T-helper 2 cell treated with Interferon-gamma antibody and Interleukin-4, amounts not matched to agents 100 ng/mL and 5 ng/mL, for 36 hours (primary cell): ENCODE data around the gene DHTKD1. TPM values are rescaled to one million over a fixed set of nuclear protein-coding genes. Genes with fewer than 3 reads are reported as not detected.

Experiments used
- intact Hi-C: fragments of 100-400 bp; cut with micrococcal nuclease; formaldehyde crosslinking; loops from one replicate; pipeline ENCODE4 v1.15.1; 2023
- total RNA-seq: library from RNA; stranded (reverse); gene quantifications from 2 replicates; pipeline ENCODE4 v1.2.3, GENCODE V29; 2022

Gene DHTKD1, protein sequence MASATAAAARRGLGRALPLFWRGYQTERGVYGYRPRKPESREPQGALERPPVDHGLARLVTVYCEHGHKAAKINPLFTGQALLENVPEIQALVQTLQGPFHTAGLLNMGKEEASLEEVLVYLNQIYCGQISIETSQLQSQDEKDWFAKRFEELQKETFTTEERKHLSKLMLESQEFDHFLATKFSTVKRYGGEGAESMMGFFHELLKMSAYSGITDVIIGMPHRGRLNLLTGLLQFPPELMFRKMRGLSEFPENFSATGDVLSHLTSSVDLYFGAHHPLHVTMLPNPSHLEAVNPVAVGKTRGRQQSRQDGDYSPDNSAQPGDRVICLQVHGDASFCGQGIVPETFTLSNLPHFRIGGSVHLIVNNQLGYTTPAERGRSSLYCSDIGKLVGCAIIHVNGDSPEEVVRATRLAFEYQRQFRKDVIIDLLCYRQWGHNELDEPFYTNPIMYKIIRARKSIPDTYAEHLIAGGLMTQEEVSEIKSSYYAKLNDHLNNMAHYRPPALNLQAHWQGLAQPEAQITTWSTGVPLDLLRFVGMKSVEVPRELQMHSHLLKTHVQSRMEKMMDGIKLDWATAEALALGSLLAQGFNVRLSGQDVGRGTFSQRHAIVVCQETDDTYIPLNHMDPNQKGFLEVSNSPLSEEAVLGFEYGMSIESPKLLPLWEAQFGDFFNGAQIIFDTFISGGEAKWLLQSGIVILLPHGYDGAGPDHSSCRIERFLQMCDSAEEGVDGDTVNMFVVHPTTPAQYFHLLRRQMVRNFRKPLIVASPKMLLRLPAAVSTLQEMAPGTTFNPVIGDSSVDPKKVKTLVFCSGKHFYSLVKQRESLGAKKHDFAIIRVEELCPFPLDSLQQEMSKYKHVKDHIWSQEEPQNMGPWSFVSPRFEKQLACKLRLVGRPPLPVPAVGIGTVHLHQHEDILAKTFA
- total RNA-seq: 19.7 and 20.8 TPM in 2 replicates

DNA sequence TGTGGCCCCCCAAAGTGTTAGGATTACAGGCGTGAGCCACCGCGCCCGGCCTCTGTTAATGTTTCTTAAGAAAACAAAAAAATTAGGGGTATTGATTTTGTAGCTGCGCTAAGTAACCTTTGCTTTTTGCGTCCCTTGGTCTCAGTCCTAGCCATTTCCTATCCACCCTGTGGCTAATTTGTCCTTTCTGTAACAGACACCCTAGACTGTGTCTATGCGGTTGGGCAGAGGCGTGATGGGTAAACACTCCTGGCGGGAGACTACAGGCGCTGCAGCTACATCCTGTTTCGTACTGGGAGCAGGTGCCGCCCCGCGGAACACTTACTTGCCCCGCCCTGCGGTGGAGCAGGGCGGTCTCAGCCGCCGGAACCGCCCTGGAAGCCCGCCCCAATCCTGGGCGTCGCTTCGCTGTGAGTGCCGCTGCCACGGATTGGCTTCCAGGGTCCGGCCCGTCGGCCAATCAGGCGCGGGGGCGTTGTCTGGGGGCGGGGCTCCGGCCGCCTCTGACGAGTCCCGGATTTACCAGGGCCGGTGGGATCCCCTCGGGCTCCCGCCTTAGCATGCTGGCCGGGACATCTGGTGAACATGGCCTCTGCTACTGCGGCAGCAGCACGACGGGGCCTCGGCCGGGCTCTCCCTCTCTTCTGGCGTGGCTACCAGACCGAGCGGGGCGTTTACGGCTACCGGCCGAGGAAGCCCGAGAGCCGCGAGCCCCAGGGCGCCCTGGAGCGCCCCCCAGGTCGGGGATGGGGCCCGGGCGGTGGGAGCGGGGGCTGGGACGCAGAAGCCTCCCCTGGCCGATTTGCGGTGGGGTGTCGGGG lies at the start of gene DHTKD1:
Gene DHTKD1 (plus strand): TSS at position 506 of the 821 bp plus-strand sequence. CDS start 80 bp downstream, at position 586.
- intact Hi-C loops: loop anchor here (1.0 to 2.0 kb wide), 4 partner anchors 25 to 1234 kb away; partner anchors contain the start of genes NUDT5 and SEC61A2

DNA sequence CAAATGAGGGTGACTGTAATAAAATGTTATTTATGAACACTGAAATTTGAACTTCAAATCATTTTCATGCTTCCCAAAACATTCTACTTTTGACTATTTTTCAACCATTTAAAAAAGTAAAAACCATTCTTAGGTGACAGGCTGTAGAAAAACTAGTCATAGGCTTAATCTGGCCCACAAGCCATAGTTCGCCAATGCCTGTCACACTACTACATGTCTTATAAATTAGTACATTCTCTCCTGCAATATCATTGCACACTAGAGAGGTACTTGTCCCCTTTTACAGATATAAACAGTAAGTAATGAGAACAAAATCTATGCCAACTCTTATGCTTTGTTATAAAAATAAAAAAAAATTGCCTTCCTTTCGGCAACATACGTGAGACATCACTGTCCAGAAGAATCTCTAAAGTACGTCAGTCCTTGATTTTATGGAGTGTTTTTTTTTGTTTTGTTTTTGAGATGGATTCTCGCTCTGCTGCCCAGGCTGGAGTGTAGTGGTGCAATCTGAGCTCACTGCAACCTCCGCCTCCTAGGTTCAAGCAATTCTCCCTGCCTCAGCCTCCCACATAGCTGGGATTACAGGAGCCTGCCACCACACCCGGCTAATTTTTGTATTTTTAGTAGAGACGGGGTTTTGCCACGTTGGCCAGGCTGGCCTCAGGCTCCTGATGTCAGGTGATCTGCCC lies 49.3 kb upstream of the DHTKD1 start:
- intact Hi-C loops: no loop called here

DNA sequence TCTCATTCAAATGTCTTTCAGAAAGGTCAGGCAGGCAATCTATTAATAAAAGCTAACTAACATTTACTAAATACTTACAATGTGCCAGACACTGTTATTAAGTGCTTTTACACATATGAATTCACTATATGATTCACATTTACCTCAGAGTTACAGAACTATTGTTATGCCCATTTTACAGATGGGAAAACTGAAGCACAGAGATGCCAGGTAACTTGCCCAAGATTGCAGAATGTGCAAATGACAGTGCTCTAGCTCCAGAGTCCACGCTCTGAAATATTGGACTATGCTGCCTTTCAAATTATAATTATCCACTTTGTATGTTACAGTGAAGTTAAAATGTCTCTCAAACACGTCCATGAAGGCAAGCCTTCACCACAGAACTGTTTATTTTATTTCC lies 48.2 kb upstream of the DHTKD1 start:
- intact Hi-C loops: no loop called here

DNA sequence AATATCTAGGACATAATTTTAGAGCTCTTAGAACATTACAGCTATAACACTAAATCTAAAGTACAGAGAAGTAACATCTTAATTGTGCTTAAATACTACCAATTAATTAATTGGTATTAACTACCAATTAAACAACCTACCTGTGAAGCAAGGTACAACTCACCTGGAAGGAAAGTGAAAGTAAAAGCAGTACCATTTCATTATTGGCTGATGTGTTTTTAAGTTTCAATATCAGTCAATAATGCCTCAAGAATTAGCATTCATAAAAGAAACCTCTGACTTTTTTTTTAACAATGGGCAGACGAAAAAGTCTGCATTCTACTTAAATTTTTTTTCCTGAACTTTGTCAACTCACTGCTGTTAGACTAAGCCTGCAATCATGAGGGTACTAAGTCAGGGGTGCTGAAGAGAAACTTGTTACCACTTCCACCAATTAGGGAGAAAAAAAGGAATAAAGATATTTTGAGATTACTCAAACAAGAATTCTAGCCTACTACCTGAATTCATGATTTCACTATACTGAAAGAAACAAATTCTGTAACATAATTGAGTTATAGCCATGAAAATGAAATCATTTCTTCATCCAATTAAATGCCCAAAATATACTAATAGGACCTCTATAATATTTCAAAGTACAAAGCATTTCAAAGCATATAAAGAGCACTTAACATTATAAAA lies 46.0 kb upstream of the DHTKD1 start:
- intact Hi-C loops: loop anchor here (2.0 kb wide), 1 partner anchor 20 kb away; the partner anchor contains the start of gene UPF2

DNA sequence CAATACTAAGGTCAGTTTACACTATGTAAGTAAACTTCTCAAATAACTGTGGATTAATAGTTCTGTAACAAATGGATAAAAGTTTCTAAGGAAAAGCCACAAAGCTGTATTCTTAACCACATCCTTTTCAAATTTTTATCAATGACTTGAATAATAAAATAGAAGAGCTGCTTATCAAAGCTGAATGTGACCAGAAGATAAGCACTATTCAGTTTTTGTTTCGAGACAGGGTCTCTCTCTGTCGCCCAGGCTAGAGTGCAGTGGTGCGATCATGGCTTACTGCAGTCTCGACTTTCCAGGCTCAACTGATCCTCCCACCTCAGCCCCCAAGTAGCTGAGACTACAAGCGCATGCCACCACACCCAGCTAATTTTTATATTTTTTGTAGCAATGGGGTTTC lies 43.2 kb upstream of the DHTKD1 start:
- intact Hi-C loops: no loop called here

DNA sequence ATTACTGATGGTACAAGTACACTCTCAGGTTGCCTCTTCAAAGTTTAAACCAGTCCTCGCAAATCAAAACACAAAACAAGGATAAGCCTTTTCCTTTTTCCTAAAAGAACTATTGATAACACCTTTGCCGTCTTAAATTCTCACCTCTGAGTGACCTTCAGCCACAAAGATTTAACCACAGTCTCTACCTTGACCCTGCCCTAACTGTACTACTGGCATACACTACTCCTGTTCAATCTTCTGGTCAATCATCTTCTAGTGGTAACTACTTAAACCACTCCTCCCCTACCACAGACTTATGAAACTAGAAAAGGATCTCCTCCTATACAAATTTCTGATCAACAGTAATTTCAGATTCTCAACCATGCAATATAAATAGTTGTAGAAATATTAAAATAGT lies 41.2 kb upstream of the DHTKD1 start:
- intact Hi-C loops: no loop called here

DNA sequence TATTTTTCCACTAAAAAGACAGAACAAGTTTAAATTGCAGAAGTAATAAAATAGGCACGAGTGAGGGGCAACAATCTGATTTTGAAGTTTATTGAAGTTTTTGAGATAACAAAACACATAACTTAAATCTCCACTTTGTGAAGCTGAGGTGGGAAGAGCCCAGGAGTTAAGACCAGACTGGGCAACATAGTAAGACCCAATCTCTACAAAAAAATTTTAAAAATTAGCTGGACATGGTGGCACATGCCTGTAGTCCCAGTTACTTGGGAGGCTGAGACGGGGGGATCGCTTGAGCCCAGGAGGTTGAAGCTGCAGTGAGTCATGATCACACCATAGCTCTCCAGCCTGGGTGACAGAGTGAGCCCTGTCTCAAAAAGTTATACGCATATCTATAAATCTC lies 37.4 kb upstream of the DHTKD1 start:
- intact Hi-C loops: no loop called here

DNA sequence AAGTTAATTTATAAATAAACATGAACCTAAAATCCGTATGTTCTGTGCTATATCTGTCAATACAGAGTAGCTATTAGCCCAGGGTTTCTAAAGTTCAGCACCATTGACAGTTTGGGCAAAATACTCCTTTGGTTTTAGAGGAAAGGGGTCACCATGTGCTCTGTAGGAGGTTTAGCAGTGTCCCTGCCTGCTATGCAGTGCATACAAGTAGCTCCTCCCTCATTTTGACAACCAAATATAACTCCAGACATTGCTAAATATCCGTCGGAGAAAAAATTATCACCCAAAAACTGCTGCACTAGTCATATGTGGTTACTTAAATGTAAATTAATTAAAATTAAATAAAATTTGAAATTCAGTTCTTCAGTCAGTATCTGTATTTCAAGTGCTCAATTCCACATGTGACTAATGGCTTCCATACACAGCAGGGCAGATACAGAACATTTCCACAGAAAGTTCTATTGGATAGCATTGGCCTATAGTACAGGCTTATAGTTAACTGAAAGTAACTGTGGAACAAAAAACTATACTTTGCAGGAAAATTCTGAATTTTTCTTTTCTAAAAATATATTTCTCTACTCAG lies 32.6 kb upstream of the DHTKD1 start:
- intact Hi-C loops: no loop called here

DNA sequence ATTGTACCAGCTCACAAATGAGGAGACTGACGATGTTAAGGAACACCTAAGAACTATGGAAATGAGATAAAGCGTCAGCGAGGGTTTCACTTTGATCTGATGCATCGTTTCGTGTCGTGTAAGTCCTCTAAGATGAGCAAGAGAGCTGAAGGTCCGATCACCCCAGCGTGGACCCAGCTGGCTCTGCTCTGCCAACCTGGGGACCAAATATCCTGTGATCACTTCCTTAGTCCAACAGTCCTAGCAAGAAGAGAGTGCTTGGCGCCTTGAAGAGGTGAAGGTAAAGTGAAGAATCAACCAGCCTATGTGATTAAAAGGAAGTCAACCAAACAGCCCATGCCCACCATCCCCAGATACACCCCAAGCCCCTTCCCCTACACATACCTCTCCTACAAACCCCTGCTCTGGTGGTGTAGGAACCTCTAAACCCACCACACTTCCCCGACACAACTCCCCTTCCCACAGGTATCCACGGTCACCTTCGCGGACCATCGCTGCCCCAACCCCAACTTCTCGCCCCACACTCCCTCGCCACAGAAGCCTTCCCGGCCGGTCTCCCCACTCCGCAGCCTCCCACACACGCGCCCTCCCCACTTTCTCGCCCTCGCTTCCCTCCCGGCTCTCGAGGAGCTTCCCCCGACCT lies 26.9 kb upstream of the DHTKD1 start:
- intact Hi-C loops: loop anchor here (2.0 to 10.0 kb wide), 3 partner anchors 19 to 877 kb away; no protein-coding TSS in a partner anchor

DNA sequence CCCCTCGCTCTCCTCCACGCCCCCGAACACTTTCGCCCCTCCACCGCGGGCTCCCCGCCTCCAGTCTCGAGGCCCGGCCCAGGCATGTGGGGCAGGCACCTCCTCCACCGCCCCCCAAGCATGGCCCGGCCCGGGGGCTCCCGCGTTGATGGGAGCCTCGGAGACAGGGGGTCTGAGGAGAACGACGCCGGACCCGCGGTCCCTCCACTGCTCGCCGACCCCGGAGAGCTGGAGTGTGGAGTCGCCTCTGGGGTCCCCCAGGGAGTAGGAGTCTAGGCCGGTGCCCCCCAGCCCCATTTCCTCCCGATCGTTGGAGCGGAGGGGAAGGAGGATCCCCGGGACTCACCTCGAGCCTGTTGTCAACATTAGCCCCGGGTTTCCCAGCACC lies 26.4 kb upstream of the DHTKD1 start:
- intact Hi-C loops: loop anchor here (2.0 to 10.0 kb wide), 3 partner anchors 20 to 878 kb away; no protein-coding TSS in a partner anchor

DNA sequence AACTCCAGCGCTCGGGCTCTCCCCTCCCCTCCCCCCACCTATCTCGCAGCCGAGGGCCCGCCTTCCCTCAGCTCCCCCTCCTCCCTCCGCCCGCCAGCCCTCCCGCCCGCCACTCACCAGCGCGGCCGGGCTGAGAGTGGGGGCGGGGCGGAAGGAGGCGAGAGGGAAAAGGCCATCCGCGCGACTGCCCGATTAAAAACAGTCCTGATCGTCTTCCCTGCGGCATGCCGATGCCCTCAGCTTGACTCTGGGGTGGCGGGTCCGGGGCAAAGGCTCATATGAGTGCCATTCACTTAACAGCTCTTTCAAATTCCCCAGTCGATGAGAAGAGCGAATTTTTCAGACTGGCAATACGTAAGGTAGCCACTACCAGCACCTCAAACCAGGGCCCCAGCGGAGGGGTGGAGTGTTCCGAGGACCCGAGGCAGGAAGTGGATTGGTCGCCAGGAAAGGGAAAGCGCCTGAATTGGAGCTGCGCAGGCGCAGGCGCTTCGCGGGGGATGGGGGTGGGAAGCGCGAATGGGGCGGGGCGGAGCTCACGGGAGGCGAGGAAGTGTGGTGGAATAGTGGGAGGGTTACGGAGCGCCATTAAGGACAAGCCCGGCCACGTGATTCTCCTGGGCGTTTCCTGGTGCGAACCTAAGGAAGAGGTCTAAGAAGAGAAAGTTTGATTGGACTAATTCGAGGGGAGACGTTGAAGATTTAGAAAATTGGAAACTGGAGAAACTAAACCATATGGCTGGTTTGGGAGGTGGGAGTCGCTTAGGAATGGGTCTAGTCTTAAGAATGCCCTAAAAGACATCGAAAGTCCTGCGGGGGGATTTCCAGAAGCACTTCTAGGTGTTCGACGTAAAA lies 25.7 kb upstream of the DHTKD1 start, which contains the start of gene UPF2:
Gene UPF2 (minus strand): TSS at position 13 of the 855 bp plus-strand sequence. CDS start 7,386 bp downstream, outside the sequence.
- intact Hi-C loops: loop anchor here (1.0 to 10.0 kb wide), 5 partner anchors 20 to 878 kb away; partner anchors contain the start of genes DHTKD1 and NUDT5

DNA sequence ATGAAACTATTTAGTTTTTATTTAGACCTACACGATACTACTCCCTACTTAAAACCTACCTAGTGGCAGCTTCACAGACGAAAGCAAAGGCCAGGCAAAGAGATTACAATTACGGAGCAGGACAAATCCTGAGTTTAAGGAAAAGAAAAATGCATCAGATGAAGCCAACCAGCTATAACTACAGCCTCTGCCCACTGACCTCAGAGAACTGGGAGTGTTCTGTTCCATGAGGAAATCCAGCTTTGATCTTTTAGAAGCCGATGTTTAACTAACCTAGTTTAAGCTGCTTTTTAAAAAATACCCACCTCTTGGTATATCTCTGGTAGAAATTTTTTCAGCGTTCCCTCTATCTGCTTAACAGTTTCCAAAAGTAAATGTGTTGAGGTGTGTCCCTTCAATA lies 23.2 kb upstream of the DHTKD1 start:
- intact Hi-C loops: loop anchor here (10.0 kb wide), 1 partner anchor 881 kb away; no protein-coding TSS in a partner anchor

DNA sequence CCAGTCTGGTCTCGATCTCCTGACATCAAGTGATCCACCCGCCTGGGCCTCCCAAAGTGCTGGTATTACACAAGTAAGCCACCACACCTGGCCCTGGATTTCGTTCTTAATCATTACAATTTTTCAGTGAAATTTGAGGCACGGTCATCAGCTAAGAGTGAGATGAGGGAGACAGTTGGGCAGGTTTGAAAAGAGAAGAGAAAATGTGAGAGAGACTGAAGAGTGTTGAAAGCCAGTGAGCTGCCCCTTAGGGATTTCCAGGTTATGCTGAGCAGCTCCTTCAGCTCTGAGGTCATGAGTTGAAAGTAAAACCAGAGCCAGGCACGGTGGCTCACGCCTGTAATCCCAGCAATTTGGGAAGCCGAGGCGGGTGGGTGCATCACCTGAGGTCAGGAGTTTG lies 20.2 kb upstream of the DHTKD1 start:
- intact Hi-C loops: loop anchor here (10.0 kb wide), 1 partner anchor 884 kb away; no protein-coding TSS in a partner anchor

DNA sequence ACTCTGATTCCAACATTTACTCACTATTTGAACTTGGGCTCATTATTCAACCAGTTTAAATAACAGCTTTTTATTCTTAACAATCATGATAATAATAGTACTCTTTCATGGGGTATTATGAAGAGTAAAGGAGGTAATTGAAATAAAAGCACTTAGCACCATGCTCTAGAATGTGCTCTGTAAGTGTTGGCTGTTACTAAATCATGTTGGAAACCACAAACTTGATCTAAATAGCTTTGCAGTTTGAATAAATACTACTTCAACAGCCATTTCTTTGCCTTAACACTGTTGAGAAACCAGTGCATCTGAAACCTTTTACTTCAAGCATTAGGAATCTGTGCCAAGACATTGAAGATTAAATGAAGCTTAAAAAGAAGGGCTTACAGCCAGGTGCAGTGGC lies 18.2 kb upstream of the DHTKD1 start:
- intact Hi-C loops: no loop called here

DNA sequence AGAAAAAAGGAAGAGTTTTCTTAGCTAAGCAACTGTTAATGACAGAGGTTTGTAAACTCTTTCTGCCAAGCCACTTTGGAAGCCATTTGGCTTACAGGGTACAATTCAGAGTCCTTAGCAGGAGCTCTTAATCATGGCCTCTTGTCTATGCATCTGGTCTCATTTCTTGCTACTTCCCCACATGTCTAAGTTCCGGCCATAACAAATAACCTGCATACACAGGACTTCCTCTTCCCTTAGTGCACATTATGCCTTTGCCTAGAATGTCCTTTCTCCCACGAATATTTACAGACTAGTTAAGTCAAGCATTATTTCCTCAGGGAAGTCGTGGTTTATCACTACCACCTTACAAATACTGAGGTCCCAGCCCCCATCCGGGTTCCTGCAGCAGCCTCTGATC lies 17.5 kb upstream of the DHTKD1 start:
- intact Hi-C loops: no loop called here

DNA sequence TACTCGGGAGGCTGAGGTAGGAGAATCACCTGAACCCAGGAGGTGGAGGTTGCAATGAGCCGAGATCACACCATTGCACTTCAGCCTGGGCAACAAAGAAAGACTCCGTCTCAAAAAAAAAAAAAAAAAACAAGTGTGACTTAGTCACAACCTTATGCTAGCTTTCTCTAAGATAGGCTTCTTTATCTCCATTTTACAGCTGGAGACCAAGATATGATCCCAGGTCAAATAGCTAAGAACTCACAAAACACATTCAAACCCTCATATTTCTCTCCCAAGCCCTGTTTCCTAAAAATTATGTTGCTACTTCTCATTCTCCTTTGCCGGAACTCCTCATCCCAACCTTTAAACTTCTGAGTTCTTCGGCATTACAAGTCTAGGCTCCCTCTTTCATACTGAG lies 13.0 kb upstream of the DHTKD1 start:
- intact Hi-C loops: no loop called here

DNA sequence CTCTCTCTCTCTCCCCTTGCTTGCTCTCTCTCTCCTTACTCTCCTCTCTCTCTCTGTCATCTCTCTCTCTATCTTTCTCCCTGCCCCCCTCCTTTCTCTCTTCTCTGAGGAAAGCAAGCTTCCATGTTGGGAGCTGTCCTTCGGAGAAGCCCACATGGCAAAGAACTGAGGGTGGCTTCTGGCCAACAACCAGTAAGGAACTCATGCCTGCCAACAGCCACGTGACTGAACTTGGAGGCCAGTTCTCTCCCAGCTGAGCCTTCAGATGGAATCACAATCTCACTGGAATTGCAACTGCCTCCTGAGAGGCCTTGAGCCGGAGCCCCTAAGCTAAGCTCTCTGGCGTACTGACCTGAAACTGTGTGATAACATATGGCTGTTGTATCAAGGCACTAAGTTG lies 12.0 kb upstream of the DHTKD1 start:
- intact Hi-C loops: no loop called here

DNA sequence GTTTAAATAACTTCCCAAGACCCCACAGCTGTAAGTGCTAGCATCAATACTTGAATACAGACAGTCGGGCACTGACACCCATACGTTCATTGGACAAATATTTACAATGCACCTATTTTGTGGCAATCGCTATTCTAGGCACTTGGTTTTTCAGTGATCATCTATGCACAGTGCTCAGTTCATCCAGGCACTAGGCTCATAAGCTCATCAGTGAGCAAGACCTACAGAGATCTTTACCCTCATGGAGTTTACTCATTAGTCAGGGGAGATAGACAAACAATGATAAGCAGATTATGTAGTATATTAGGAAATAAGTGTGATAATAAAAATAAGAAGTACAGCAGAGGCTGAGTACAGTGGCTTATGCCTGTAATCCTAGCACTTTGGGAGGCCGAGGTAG lies 7.6 kb upstream of the DHTKD1 start:
- intact Hi-C loops: no loop called here
